HG03565 (cell line): ENCODE results near the gene MPP2.
"Not testable (repeated sequence)": the region's sequence is repeated elsewhere in the genome, so short reads cannot be mapped to it uniquely, and the experiment has no call there.

ENCODE experiments used
- ATAC-seq: cut with Tn5 transposase; IDR thresholded peaks from one replicate; pipeline ENCODE4 v1.9.1; 2021; ENCODE audit warnings: mild to moderate bottlenecking, moderate library complexity; ENCODE audit not compliant: unreplicated experiment

MPP2 gene

DNA sequence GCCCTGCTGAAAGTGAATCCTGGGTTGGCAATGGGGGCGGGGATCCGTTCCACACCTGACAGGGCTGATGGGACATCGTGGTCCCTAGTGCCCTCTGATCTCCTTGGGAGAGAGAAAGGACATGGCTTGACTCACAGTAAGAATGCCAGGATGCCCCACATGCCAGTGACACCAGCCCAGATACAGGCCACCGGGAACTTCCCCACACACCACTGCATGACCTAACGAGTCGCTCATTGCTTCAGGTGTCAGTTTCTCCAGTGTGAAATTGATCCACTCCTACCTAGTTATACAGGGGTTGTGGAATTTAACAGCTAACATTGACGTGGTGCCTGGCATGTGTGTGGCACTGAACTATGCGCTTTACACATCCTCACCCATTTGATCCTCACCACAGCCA lies 52.8 kb downstream of the MPP2 start:
- no peak for ATAC-seq

DNA sequence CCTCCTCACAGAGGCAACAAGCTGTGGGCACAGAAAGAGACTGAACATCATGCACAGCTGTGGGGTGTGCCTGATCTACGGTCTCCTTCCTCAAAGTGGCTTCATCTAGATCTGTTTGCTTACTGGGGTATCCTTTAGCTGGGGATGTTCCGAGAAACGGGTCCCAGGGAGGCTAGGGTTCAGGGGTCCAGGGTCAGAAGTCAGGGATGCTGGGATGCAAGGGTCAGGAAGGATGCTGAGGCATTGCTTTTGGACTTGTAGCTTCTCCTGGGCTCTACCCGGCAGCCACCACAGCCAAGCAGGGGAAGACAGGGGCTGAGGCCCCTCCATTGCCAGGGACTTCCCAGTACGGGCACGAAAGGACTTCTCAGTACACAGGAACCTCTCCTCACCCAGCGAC lies 53.8 kb downstream of the MPP2 start:
- no peak for ATAC-seq

DNA sequence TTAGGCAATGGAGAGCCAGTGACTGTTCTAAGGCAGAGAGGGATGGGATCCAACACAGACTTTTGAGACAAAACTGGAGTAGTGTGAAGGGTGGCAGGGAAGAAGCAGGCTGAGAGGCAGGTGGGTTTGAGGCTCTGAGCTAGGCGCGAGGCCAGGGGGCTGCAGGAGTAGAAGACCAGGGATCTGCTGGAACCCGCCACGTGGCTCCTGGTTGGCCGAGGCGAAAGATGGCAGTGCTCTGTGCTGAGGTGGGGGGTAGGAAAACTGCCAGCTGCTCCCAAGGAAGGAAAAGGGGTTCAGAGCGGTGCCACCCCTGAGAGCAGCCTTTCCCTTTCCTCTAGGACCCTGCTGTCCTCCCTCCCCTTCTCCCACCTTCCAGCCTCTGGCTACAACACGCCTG lies 54.8 kb downstream of the MPP2 start:
- no peak for ATAC-seq

DNA sequence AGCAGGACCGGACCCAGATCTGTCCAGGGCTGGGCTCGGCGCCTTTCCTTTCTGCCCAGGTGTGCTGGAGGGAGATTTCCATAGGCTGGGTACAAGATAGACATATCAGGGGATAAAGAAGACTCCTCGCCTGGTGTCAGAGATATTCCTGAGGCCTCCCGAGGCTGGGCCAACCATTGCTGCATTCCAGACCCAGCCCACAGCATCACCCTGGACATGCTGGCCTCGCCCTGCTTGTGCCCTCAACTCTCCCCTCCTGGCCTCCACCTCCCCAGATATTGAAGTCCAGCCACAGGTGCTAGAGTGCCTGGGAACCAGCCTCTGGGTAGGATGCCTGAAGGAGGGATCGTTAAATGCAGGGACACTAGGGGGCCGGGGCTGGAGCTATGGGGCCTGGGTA lies 58.2 kb downstream of the MPP2 start:
- no peak for ATAC-seq

DNA sequence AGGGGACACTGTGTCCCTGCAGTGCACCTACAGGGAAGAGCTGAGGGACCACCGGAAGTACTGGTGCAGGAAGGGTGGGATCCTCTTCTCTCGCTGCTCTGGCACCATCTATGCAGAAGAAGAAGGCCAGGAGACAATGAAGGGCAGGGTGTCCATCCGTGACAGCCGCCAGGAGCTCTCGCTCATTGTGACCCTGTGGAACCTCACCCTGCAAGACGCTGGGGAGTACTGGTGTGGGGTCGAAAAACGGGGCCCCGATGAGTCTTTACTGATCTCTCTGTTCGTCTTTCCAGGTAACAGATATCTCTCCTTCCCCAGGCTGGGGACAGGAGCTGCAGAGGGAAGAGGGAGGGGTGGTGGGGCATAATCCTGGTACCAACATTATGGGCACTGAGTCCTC lies 58.7 kb downstream of the MPP2 start:
- no peak for ATAC-seq

DNA sequence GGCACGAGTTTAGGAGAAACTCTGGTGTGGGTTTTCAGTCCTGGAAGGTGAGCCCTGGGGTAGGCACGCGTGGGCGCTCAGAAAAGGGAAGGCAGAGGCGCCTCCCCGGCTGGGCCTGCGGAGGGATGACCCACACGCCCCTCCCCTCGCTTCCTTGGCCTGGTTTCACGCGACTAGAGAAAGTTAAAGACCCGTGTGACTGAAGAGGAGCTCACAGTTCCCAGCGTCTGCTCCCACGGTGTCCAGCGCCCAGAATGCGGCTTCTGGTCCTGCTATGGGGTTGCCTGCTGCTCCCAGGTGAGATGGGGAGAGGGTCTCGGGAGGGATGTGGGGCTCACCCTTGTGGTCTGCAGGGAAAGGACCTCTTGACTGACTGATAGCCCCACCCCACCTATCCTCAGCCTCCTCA lies 60.4 kb downstream of the MPP2 start, which contains the start of gene CD300LG:
Gene CD300LG (plus strand): TSS at position 214 of the 409 bp plus-strand sequence. CDS start 41 bp downstream, at position 255.
- no peak for ATAC-seq

DNA sequence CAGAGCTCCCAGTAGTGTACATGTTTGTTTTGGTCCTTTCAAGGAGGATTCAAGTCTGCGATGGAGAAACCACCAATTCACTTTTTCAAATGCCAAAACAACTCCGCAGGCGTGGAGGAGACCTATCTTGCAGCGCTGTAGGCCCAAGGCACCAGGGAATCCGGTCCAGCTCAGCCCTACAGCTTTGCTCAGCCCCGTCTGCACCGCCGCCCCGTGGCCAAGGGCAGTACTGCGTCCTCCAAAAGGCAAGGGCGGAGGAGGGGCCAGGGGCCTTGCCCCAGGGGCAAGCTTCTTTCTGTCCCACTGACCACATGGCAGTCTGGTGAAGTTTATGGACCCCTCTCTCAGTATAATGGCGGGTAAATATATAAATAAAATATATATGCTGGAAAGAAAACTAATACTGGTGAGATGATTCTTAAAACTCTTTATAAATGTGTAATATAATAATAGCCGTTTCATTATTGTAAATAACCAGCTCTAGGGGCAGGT lies 61.1 kb downstream of the MPP2 start:
- ATAC-seq = no peak

DNA sequence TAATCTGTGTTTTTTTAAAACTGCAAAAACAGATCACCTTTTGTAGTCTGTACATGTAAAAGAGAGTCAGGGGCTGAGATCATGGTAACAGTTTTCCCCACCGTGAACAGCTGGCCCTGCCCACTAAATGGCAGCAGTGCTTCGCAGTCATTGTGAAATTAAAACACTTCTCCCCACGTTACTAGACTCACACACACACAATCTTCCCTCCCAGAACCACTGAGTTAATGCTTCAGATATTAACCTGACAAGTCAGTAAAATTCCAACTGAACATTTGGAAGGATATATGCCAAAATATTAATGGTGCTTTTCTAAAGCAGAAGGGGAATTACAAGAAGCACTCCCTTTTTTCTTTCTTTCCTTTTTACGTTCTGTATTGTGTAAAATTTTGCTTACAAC lies 61.6 kb downstream of the MPP2 start:
- ATAC-seq = no peak

DNA sequence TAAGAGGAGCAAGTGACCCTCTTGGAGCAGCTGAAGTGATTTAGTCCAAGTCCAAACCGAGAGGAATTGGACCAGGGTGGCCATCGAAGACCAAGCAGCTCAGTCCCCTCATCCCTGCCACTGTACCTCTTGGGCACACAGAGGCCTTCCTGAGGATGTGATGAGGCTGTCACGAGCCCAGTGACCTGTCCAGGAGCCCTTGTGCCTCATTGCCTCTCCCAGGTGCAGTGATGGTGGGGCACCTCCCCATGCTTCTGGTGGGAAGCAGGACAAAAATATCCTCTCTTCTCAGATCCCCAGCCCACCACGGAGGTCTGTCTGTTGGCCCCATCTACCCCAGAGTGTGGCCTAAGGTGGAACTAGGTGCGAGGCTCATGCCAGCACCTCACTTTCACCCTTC lies 63.1 kb downstream of the MPP2 start:
- no peak for ATAC-seq

DNA sequence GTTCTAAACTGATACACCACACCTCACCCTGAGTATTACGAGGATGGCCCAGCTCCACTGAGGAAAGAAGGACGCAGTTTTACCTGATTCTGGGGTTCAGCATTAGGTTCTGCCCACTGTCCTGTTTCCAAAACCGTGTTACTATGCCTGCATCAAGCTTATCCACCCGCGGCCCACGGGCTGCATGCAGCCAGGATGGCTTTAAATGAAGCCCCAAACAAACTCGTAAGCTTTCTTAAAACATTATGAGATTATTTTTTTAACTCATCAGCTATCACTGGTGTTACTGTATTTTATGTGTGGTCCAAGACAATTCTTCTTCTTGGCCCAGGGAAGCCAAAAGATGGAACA lies 64.4 kb downstream of the MPP2 start:
- ATAC-seq = no peak

DNA sequence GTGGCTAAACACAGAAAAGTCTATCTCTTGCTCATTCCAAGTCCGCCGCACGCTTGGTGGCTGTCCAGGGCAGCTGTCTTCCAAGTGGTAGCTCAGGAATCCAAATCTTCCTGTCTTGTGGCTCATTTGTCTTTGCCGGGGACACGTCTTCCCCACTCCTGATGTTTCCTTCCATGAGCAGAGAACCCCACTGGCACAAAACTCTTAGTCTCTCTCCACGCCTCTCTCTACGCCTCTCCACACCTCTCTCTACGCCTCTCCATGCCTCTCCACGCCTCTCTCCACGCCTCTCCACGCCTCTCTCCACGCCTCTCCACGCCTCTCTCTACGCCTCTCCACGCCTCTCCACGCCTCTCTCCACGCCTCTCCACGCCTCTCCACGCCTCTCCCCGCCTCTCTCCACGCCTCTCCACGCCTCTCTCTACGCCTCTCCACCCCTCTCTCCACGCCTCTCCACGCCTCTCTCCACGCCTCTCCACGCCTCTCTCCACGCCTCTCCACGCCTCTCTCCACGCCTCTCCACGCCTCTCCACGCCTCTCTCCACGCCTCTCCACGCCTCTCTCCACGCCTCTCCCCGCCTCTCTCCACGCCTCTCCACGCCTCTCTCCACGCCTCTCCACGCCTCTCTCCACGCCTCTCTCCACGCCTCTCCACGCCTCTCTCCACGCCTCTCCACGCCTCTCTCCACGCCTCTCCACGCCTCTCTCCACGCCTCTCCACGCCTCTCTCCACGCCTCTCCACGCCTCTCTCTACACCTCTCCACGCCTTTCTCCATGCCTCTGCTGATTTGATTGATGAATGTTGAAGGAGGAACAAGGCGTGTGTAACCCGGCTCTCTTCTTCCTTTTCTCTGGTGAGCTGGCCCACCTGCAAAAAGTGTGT lies 65.0 kb downstream of the MPP2 start:
- not testable (repeated sequence) for ATAC-seq

DNA sequence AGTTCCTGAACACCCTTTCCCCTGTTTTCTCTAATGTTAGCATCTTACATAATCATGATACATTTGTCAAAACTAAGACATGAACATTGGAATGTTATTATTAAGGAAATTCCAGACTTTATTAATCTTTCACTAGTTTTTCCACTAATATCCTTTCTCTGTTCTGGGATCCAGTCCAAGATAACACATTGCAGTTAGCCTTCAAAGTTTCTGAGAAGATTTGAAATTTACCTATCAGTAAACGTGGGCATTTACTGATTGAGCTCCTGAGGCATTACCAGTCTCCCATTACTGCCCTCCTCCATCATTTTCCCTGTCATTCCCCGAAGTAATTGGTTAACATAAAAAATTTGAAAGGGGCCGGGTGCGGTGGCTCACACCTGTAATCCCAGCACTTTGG lies 66.1 kb downstream of the MPP2 start:
- ATAC-seq = no peak

DNA sequence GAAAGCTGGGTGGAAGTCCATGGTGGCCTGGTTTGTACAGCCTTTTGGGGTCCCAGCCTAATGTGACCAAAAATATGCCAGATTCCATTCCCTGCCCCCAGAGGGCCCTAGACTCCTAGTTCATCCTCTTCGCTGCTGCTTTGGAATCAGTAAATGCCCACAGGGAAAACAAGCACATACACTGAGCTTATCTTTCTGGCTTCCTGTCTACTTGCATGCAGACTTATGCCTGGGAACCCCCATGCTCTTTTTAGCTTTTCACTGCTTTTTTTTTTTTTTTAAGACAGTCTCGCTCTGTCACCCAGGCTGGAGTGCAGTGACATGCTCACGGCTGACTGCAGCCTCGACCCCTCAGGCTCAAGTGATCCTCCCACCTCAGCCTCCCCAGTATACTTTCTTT lies 66.5 kb downstream of the MPP2 start:
- no peak for ATAC-seq

DNA sequence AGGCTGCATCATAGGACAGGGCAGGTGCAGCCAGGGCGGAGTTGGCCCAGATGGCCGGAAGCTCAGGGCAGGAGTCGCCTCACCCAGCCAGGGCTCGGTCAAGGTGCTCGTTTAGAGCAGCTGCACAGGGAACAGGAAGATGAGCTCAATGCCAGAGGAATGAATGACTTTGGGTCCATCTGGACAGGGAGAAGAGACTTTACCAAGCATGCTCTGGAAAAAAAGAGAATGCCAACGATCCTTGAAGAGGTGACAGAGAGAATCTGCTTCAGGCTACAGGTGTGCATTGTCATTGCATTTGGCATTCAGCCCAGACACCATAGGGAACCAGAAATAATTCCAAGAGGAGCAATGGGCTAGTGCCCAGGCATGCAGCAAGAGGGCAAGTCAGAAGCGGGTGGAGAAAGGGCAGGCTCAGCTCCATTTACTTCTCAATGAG lies 67.6 kb downstream of the MPP2 start:
- ATAC-seq = no peak

DNA sequence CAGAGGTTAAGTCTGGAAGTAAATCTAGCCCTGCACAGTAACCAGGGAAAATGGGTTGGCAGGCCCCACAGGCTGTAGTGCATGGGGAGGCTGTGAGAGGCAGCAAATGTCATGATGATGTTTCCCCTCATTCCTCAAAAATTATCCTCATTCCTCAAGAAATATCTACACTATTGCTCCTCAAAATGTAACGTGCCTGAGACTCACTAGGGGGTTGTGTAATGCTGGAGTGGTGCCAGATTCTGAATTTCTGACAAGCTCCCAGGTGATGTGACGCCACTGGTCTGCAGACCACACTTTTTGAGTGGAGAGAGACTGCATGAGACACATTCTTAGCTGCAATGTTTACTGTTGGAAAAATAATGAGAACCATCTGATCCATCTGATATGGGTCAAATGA lies 73.2 kb downstream of the MPP2 start:
- no peak for ATAC-seq

DNA sequence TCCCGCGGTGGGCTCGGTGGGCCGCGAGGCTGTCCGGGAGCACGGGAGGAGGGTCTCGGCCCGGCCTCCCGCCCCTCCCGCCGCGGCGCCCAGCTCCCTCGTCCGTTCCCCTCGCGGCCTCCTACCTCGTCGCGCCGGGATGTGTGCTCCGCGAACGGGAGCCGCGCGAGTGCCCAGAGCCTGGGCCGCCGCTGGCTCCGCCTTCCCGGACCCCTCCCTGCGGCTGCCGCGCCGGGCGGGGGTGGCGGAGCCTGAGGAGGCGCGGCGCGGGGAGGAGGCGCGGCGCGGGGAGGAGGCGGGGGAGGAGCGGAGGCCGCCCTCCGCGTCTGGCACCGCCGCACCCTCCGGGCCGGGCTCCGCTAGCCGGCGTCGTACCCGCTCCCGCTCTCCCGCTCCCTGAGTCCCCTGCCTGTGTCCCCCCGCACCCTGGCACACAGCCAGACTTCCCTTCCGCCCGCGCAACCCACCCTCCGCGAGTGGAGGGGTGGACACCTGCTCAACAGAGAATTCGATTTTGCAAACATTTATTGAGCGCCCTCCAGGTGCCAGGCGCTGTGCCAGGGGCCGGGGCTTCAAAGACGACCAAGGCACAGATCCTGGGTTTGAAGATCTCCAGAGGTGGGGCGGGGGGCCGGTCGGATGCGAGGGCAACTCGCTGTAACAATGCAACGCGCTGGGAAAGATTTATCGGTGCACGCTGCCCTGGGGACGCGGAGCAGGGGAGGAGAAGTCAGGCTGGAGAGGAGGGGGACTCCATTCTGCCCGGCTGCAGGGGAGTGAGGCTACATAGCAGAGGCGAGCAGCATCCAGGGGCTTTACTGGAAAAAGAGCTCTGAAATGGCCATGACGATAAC lies 74.1 kb downstream of the MPP2 start, which contains the start of gene MPP3:
Gene MPP3 (minus strand): TSS at position 171 of the 854 bp plus-strand sequence. CDS start 1,240 bp downstream, outside the sequence.
- ATAC-seq = no peak

DNA sequence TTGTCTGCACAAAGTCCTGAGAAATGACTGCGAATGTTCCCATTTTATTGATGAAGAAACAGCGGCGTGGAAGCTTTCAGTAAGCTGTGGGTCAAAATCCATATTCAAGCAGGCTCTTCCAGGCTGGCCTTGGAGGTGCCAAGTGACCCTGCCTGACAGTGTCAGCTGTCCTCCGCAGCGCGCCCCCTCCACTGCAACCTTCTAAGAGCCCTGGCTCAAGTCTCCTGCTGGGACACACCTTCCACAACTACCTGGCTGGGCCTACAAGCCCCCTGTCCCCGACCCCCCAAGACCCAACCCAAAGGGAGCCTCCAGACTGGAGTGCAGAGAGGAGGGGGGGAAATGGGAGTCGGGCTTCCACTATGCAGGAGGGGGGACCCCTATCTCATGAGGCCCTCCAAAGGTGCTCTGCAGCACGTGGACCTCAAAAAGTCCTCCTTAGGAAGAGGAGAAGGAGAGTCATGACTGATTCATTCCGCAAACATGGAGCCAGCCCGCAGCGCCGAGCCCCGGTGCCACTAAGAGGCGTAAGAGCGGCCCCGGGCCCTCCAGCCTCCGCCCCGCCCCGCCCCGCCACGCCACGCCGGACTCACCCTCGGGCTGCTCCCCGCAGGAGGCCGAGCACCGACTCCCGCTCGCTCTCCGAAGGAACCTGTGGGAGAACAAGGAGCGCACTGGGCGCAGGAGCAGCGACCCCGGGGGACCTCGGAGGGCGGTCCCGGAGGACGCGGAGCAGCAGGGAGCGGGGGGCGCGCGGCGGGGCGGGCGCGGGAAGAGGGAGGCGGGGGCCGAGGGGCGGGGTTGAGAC lies 75.0 kb downstream of the MPP2 start:
- ATAC-seq = no peak

DNA sequence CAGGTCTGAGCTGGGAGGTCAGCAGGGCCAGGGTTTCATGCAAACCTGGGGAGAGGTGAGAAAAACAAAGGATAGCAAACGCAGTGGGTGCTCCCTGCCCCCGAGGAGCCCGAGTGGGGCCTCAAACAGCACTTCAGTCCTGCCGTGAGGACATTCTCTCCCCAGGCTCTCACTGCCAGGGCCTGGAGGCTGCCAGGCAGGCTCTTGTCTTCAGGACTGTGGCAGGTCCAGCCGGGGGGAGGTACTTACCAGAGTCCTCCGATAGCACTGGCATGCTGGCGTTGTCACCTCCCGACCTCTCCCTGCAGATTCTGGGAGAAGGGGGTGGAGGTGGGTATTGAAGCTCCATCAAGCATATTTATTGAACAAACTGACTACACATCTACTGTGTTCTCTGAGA lies 75.7 kb downstream of the MPP2 start:
- ATAC-seq = no peak

DNA sequence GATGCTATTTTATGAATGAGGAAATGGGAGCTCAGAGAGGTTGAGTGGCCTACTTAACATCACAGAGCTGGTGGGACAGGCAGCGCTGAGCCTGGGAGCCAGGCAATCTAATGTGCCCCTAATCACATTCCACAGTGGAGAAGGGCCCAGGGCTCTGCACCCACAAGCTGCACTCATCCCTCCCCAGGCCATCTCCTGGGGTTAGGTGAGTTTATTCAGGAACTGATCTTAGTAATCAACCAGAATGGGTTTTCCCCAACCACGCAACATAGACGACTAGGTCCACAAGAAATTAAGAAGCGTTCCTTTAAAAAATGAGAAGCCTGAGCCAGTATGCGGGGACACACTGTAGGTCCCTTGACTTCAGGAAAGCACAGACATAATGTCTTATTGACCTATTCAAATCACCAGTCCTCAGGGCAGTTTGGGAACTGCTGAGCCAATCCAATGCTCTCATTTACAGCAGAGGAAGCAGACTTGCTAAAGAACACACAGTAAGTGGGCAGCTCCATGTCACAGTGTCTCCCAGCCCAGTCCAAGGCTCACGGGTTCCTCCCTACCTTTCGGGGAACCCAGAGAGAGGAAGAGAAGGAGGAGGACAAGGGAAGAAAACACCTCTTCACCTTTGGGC lies 76.7 kb downstream of the MPP2 start:
- ATAC-seq = no peak

DNA sequence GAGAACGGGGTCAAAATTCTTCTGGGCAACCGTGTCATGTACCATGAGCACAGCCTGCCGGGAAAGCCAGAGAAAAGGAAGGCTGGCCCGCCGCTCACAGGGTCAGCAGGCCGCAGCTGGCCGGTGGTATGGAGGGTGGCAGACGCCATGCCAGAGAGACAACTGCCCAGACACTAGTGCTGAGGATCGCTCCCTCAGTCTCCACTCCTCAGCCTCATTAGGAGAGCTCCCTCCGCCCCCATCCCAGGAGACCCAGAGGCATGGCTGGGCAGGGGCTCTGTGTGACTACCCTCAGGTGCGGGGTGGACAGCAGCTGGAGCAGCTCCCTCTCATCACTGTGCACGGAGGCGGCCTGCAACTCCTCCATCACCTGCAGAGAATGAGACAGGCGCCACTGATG lies 77.6 kb downstream of the MPP2 start:
- no peak for ATAC-seq
